Omental fat pad (tissue), 4 donors: Measurements from ENCODE around the gene ZNF230. TPM values are rescaled to one million over a fixed set of nuclear protein-coding genes. Genes with fewer than 3 reads are reported as not detected.

Experiments
- ATAC-seq: fragments of 150-250 bp; one replicate; pipeline ENCODE4 v1.9.1; 2016; ENCODE audit warnings: mild to moderate bottlenecking, moderate library complexity; ENCODE audit not compliant: low FRiP score
- DNase-seq: peaks from one replicate; pipeline ENCODE4 v3.0.0-alpha.2; 2019; ENCODE audit warnings: low spot score
- total RNA-seq, 4 donors: library from RNA; depleted of rRNA; stranded (reverse); fragments of >200 nt; gene quantifications; one replicate each; pipeline ENCODE4 v1.1.0, GENCODE V29; 2016
- TF ChIP-seq, protein P1 (sequence below), 3 donors: fragments of 450-650 bp; IDR thresholded peaks; one replicate each; pipeline ENCODE4 v1.5.1; 2016 to 2017; ENCODE audit warnings: antibody characterized with exemption in 3 of 3, mild to moderate bottlenecking in 3 of 3, moderate library complexity in 2 of 3

ZNF230 gene
- total RNA-seq, 4 donors from 2014 or later, result 1.7 to 5.7 (median 3.1) TPM

- DNase-seq, result no peak
- TF ChIP-seq, protein P1, sequence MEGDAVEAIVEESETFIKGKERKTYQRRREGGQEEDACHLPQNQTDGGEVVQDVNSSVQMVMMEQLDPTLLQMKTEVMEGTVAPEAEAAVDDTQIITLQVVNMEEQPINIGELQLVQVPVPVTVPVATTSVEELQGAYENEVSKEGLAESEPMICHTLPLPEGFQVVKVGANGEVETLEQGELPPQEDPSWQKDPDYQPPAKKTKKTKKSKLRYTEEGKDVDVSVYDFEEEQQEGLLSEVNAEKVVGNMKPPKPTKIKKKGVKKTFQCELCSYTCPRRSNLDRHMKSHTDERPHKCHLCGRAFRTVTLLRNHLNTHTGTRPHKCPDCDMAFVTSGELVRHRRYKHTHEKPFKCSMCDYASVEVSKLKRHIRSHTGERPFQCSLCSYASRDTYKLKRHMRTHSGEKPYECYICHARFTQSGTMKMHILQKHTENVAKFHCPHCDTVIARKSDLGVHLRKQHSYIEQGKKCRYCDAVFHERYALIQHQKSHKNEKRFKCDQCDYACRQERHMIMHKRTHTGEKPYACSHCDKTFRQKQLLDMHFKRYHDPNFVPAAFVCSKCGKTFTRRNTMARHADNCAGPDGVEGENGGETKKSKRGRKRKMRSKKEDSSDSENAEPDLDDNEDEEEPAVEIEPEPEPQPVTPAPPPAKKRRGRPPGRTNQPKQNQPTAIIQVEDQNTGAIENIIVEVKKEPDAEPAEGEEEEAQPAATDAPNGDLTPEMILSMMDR (IDR thresholded peaks at IDR 0.05), result no peak
- ATAC-seq, result no peak
These were observed 23.9 kb downstream of the ZNF230 start for GRCh38 chr19:44026622-44027021.

GRCh38 chr19:44032001-44032610 is 29.3 kb downstream of the ZNF230 start:
- DNase-seq (no peak), ATAC-seq (no peak)
- TF ChIP-seq, protein P1 (IDR thresholded peaks at IDR 0.05), result no peak

DNA sequence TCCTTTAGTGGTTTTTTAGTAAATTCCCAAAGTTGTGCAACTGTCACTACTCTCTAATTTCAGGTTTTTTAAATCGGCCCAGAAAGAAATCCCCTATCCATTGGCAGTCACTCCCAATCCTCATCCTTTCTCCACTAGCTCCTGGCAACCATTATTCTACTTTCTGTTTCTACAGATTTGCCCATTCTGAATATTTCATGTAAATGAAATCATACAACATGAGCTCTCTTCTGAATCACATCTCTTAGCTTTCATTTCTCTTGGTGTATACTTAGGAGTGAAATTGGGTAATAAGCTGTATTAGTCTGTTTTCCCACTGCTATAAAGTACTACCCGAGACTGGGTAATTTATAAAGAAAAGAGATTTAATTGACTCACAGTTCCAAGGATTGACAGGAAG is 39.4 kb downstream of the ZNF230 start:
- TF ChIP-seq, protein P1 (IDR thresholded peaks at IDR 0.05), result no peak
- DNase-seq (no peak), ATAC-seq (no peak)

DNA sequence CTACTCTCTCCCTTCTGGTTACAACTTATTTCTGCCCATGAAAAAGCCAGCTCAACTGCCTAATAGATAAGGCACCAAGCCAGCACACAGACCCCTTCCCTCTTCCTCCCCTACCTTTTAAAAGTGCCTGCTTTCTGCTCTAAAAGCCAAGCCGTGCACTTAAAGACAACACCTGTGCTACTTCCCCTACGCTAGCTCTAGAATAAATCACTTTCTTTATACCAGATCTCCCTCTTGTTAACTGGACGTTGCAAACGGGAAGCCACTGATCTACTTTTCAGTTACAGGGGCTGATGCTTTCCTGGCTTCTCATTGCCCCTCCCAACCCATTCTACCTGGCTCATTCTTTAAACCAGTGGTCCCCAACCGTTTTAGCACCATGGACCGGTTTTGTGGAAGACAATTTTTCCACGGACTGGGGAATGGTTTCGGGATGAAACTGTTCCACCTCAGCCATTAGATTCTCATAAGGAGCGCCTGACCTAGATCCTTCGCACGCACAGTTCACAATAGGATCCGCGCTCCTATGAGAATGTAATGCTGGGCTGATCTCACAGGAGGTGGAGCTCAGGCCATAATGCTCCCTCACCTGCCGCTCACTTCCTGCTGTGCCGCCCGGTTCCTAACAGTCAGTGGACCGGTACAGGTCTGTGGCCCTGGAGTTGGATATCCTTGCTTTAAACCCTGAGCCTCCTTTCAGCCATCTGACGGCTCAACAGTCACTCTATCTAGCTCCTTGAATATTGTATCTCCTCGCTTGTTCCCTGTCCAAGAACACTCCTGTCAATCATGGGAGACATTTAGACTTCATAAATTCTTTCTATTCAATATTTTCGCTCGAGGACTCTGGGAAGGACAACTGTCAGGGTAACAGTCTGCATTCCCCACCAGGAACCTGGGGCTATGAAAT is 48.2 kb downstream of the ZNF230 start:
- no peak for DNase-seq
- TF ChIP-seq, protein P1 (IDR thresholded peaks at IDR 0.05), result no peak
- peak; percentile 35 for ATAC-seq

DNA sequence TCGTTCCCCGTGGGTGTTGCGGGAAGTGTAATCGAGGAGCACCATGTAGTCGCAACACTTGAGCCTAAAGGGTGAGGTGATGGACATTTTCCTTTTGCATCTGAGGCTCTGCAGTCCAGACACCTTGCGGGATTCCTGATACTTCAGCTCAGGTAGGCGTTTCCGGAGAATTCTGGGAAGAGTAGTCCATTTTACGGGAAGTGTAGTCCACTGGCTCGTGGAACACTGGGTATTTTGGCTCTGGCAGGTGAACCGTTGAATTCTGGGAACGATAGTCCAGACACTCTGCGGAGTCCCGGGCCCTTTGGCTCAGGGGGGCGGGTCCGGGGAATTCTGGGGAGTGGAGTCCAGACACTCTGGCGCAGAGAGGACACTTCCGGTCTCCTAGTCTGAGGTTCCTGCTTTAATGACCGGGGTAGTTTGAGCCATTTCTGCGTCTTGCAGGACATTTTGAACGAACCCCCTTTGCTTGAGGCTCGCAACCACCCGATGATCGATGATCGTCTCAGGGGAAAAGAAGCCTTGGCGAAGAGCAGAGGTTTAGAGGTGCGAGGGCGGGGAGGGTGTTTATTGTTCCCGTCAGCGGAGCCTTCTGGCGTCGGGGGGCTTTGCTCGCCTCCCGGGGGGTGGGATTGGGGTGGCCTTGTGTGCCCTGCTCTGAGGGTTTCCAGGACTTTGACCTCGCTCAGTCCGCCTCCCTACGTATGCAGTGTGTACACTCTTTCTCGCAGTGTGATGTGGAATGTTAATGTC is 49.1 kb downstream of the ZNF230 start, which contains the start of gene ZNF223:
Gene ZNF223 (plus strand): TSS at position 387 of the 753 bp plus-strand sequence. CDS start 3,141 bp downstream, outside the sequence.
- TF ChIP-seq, protein P1 (IDR thresholded peaks at IDR 0.05), result no peak
- peak; percentile 100 for ATAC-seq
- peak; percentile 65 for DNase-seq

DNA sequence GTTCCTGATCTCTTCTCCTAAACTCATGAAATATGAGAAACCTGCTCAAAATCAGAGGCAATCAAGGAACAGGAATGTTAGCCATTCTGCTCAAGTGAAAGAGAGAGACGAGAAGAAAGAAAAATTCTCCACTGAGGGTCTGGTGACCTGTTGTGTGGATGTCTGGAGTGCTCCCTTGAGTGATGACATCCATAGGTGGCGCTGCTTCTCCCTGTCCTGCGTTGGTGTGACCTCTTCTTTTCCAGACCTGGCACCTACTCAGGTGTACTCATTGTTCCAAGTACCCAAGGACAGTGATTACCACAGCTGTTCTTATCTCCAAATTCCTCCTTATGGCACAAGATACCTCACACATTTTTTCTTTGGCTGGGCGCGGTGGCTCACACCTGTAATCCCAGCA is 53.1 kb downstream of the ZNF230 start:
- TF ChIP-seq, protein P1 (IDR thresholded peaks at IDR 0.05), result no peak
- no peak for DNase-seq
- ATAC-seq, result no peak
